Tibial artery (tissue), 4 donors: ENCODE measurements around the gene RNU6-1.

Experiments used
- DNase-seq, 2 donors: peaks; one replicate each; pipeline ENCODE4 v3.0.0-alpha.2; 2019
- H3K27ac ChIP-seq, 2 donors: fragments of 200-600 bp; sonication (generic) in 1 of 2; 1 replicate in 1 of 2; 2 replicates in 1 of 2; pipeline ENCODE4 v1.5.1; 2018 to 2019; ENCODE audit warnings: mild to moderate bottlenecking in 1 of 2
- H3K27me3 ChIP-seq, 2 donors: fragments of 200-600 bp; sonication (generic) in 1 of 2; one replicate each; pipeline versions ENCODE4 v1.5.1 to v1.6.0; 2016 to 2019
- H3K36me3 ChIP-seq, 3 donors: fragments of 200-600 bp; sonication (generic) in 2 of 3; one replicate each; pipeline ENCODE4 v1.5.1; 2016 to 2019; ENCODE audit warnings: mild to moderate bottlenecking in 2 of 3
- H3K4me1 ChIP-seq, 4 donors: fragments of 200-600 bp; sonication (generic) in 2 of 4; 1 replicate in 3 of 4; 2 replicates in 1 of 4; pipeline ENCODE4 v1.5.1; 2016 to 2019
- H3K4me3 ChIP-seq, 2 donors: fragments of 200-600 bp; sonication (generic) in 1 of 2; 1 replicate in 1 of 2; 2 replicates in 1 of 2; pipeline ENCODE4 v1.5.1; 2018 to 2019; ENCODE audit warnings: mild to moderate bottlenecking in 2 of 2
- H3K9me3 ChIP-seq, 3 donors: fragments of 200-600 bp; sonication (generic) in 1 of 3; one replicate each; pipeline ENCODE4 v1.5.1; 2016 to 2019
- intact Hi-C: fragments of 100-400 bp; cut with DNase I; formaldehyde crosslinking; loops from one replicate; pipeline ENCODE4 v1.15.0; 2023; ENCODE audit warnings: low total_unique reads
- TF ChIP-seq, protein P1 (sequence below), 2 experiments: fragments of 200-600 bp in 1 of 2; fragments of 450-650 bp in 1 of 2; IDR thresholded peaks; one replicate each; pipeline ENCODE4 v1.5.1; 2017 to 2019; ENCODE audit warnings: antibody characterized with exemption in 2 of 2, mild to moderate bottlenecking in 1 of 2, moderate library complexity in 1 of 2

The RNU6-1 gene

DNA sequence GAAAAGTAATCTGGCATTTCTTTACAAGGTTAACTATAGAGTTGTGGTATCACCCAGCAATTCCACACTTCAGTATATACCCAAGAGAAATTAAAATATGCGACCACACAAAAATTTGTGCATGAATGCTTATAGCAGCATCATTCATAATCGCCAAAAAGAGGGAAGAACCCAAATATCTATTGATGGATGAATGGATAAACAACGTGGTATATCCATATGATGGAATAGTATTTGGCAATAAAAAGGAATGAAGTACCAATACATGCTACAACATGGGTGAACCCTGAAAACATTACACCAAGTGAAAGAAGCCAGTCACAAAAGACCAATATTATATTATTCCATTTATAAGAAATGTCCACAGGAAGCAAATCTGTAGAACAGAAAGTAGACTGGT, 23.2 kb downstream of the RNU6-1 start:
- H3K4me3 ChIP-seq: no peak overlapping the region
- peaks cover 0 to 18% (median 10%) of the 10 kb centered on the region in 3 donors for H3K9me3 ChIP-seq
- H3K4me1 ChIP-seq: peaks cover 0 to 18% (median 8%) of the 10 kb centered on the region in 4 donors
- no peak for DNase-seq
- TF ChIP-seq, protein P1, sequence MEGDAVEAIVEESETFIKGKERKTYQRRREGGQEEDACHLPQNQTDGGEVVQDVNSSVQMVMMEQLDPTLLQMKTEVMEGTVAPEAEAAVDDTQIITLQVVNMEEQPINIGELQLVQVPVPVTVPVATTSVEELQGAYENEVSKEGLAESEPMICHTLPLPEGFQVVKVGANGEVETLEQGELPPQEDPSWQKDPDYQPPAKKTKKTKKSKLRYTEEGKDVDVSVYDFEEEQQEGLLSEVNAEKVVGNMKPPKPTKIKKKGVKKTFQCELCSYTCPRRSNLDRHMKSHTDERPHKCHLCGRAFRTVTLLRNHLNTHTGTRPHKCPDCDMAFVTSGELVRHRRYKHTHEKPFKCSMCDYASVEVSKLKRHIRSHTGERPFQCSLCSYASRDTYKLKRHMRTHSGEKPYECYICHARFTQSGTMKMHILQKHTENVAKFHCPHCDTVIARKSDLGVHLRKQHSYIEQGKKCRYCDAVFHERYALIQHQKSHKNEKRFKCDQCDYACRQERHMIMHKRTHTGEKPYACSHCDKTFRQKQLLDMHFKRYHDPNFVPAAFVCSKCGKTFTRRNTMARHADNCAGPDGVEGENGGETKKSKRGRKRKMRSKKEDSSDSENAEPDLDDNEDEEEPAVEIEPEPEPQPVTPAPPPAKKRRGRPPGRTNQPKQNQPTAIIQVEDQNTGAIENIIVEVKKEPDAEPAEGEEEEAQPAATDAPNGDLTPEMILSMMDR (IDR thresholded peaks at IDR 0.05): no peak
- no peak overlapping the region for H3K27ac ChIP-seq
- peaks cover 5 to 11% (median 6%) of the 10 kb centered on the region in 3 donors for H3K36me3 ChIP-seq
- intact Hi-C loops: no loop called here
- peaks cover 0 to 53% of the 10 kb centered on the region in 2 donors for H3K27me3 ChIP-seq

GRCh38 chr15:67815036-67815592, 24.7 kb downstream of the RNU6-1 start:
- Histone ChIP-seq H3K27me3 (peaks cover 0 to 38% of the 10 kb centered on the region in 2 donors), H3K9me3 (peaks cover 0 to 18% (median 10%) of the 10 kb centered on the region in 3 donors), H3K36me3 (peaks cover 5 to 11% (median 6%) of the 10 kb centered on the region in 3 donors), H3K27ac (no peak overlapping the region), H3K4me3 (no peak overlapping the region), H3K4me1 (peaks cover 0 to 6% (median 2%) of the 10 kb centered on the region in 4 donors)
- DNase-seq: peak in 1 of 2 donors; percentile 20
- intact Hi-C loops: no loop called here
- TF ChIP-seq, protein P1 (IDR thresholded peaks at IDR 0.05): no peak

DNA sequence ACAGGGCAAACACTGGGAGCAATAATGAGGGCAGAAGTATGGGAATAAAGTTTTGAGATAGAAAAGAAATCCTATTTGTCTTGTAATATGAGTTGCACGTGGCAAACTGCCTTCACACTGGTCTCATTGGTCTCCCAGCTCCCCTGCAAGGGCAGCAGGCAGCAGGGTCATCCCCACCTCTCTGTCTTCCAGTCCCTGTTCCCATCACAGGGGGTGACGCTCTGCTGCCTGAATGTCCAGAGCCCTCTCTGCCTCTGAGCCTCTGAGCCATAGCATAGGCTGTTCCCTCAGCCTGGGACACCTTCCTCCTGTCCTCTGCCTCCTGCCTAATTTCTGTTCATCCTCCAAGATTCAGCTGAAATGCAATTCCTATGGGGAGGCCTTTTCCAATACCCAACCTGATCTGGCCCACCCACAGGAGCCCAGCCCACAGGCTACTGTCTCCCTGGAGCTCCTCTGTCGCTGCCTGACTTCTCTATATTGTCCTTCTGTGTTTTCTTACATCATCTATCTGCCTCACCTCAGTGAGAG, 26.7 kb downstream of the RNU6-1 start:
- no peaks in the 10 kb centered on the region for H3K4me1 ChIP-seq
- DNase-seq: peak in 1 of 2 donors; percentile 41
- H3K36me3 ChIP-seq: peaks cover 8 to 22% (median 11%) of the 10 kb centered on the region in 3 donors
- no peak overlapping the region for H3K4me3 ChIP-seq
- peaks cover 0 to 18% of the 10 kb centered on the region in 2 donors for H3K27me3 ChIP-seq
- intact Hi-C loops: no loop called here
- H3K27ac ChIP-seq: no peak overlapping the region
- peaks cover 0 to 18% (median 10%) of the 10 kb centered on the region in 3 donors for H3K9me3 ChIP-seq
- TF ChIP-seq, protein P1 (IDR thresholded peaks at IDR 0.05): no peak

- TF ChIP-seq, protein P1 (IDR thresholded peaks at IDR 0.05): no peak
- peak in 1 of 2 donors; percentile 33 for DNase-seq
- peaks cover 0 to 18% (median 10%) of the 10 kb centered on the region in 3 donors for H3K9me3 ChIP-seq
- no peak overlapping the region for H3K4me3 ChIP-seq
- intact Hi-C loops: no loop called here
- no peak overlapping the region for H3K27ac ChIP-seq
- H3K36me3 ChIP-seq: peaks cover 11 to 31% (median 12%) of the 10 kb centered on the region in 3 donors
- H3K27me3 ChIP-seq: peaks cover 0 to 11% of the 10 kb centered on the region in 2 donors
- no peaks in the 10 kb centered on the region for H3K4me1 ChIP-seq
Measured at GRCh38 chr15:67812241-67812644, 27.6 kb downstream of the RNU6-1 start.

DNA sequence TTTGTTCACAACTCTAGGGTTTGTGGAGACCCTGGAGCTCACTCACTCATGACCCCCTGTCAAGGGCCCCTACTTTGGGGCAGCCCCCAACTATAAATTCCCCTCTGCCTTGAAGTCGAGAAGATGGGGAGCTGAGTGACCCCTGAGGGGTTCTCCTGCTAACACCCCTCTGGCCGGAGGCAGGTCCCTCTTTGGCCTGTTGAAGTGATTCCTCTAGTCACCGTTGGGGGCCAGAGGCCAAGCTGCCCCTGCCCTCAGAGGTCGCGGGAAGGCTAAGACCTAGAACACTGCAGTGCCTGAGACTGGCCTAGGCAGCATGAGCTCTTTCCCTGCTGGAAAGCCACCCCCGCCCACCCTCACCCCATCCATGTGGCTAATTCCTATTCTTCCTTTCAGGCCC, 30.0 kb downstream of the RNU6-1 start:
- H3K4me3 ChIP-seq: no peak overlapping the region
- TF ChIP-seq, protein P1 (IDR thresholded peaks at IDR 0.05): no peak
- peaks cover 0 to 3% (median under 1%) of the 10 kb centered on the region in 3 donors for H3K9me3 ChIP-seq
- peaks cover 13 to 47% (median 20%) of the 10 kb centered on the region in 3 donors for H3K36me3 ChIP-seq
- H3K27ac ChIP-seq: no peak overlapping the region
- H3K4me1 ChIP-seq: no peaks in the 10 kb centered on the region
- DNase-seq: no peak
- intact Hi-C loops: no loop called here
- no peaks in the 10 kb centered on the region for H3K27me3 ChIP-seq
